Loucy (cell line): ENCODE results near the gene WDR26.
"Not testable (repeated sequence)": the region's sequence is repeated elsewhere in the genome, so short reads cannot be mapped to it uniquely, and the experiment has no call there.

Source experiments
- CTCF ChIP-seq: fragments of 200-600 bp; sonication (generic); conservative IDR thresholded peaks from 2 replicates; pipeline ENCODE4 v1.5.1; 2014; ENCODE audit warnings: mild to moderate bottlenecking, antibody characterized with exemption, low read length
- EZH2phosphoT487 ChIP-seq: fragments of 200-600 bp; IDR thresholded peaks from 2 replicates; pipeline ENCODE4 v1.6.1; 2018; ENCODE audit warnings: antibody characterized with exemption, mild to moderate bottlenecking, moderate library complexity, borderline replicate concordance

- not testable (repeated sequence) for TF ChIP-seq CTCF, EZH2phosphoT487
These were observed 93.9 kb downstream of the WDR26 start for GRCh38 chr1:224340453-224341384.
